LNCAP (cell line): ENCODE results near the gene AFF1.

Experiments
- CTCF ChIP-seq: fragments of 450-650 bp; IDR thresholded peaks from 2 replicates; pipeline ENCODE4 v1.5.1; 2017; ENCODE audit warnings: mild to moderate bottlenecking

Gene AFF1

GRCh38 chr4:86999136-86999643, 64.4 kb downstream of the AFF1 start:
- TF ChIP-seq CTCF, result no peak

GRCh38 chr4:87002682-87003043, 67.9 kb downstream of the AFF1 start:
- TF ChIP-seq CTCF, result no peak

GRCh38 chr4:87003266-87003665, 68.5 kb downstream of the AFF1 start:
- TF ChIP-seq CTCF, result no peak

GRCh38 chr4:87005369-87005689, 70.5 kb downstream of the AFF1 start:
- no peak for TF ChIP-seq CTCF

- TF ChIP-seq CTCF, result no peak
These were observed 71.0 kb downstream of the AFF1 start for GRCh38 chr4:87005690-87006425.

- TF ChIP-seq CTCF, result no peak; the same call in 1 of the 2 replicates
These were observed 71.5 kb downstream of the AFF1 start for GRCh38 chr4:87006426-87006675.

- no peak for TF ChIP-seq CTCF
These were observed 72.1 kb downstream of the AFF1 start for GRCh38 chr4:87006676-87007527.
